A549 (cell line): Measurements from ENCODE around the gene CHRNB1. TPM values are rescaled to one million over a fixed set of nuclear protein-coding genes. Genes with fewer than 3 reads are reported as not detected.

Experiments used
- ATAC-seq, 2 experiments: fragments of 200-7000 bp in 1 of 2; fragments of >200 bp in 1 of 2; cut with Nextera tagmentation in 1 of 2; cut with Tn5 transposase in 1 of 2; 3 replicates each; pipeline versions ENCODE4 v1.8.0 to v1.9.1; 2018 to 2020; ENCODE audit warnings: mild to moderate bottlenecking in 1 of 2, moderate library complexity in 1 of 2
- CTCF ChIA-PET: fragments of 300-600 bp; sonication (Branson Sonifier 250); formaldehyde crosslinking; extraction: SDS; loops from one replicate; lab custom pipeline; 2021; ENCODE audit warnings: antibody characterized with exemption, inconsistent platforms; lab: Yijun Ruan, JAX
- POLR2A ChIA-PET: fragments of 350-600 bp; formaldehyde crosslinking; extraction: SDS; loops from one replicate; lab custom pipeline; 2021; ENCODE audit warnings: antibody characterized with exemption, inconsistent platforms; lab: Yijun Ruan, JAX
- DNase-seq, 2 experiments: peaks; one replicate each; pipeline versions ENCODE4 v3.0.0 to v3.0.0-alpha.2; 2011 to 2016; ENCODE audit warnings: low read depth in 1 of 2, low spot score in 1 of 2
- FAIRE-seq: peaks from 2 replicates; lab custom pipeline; 2011; peaks lifted over from hg19 to GRCh38; lab: Jason Lieb, UNC
- H3K27ac ChIP-seq, 2 experiments: fragments of >200 bp; sonication (Bioruptor Twin); formaldehyde crosslinking; 3 replicates each; pipeline ENCODE4 v1.5.1; 2016 to 2017
- H3K4me1 ChIP-seq: fragments of >200 bp; sonication (Bioruptor Twin); formaldehyde crosslinking; 3 replicates; pipeline ENCODE4 v1.6.1; 2016
- H3K4me2 ChIP-seq: fragments of >200 bp; sonication (Bioruptor Twin); formaldehyde crosslinking; 3 replicates; pipeline ENCODE4 v1.6.1; 2016
- H3K4me3 ChIP-seq: fragments of >200 bp; sonication (Bioruptor Twin); formaldehyde crosslinking; 3 replicates; pipeline ENCODE4 v1.5.1; 2016
- H3K9me3 ChIP-seq: fragments of >200 bp; sonication (Bioruptor Twin); formaldehyde crosslinking; 3 replicates; pipeline ENCODE4 v1.6.1; 2016
- CBX8 ChIP-seq: fragments of 200-600 bp; sonication (generic); IDR thresholded peaks from 2 replicates; pipeline ENCODE4 v1.6.1; 2016
- CTCF ChIP-seq: fragments of >200 bp; sonication (Bioruptor Twin); formaldehyde crosslinking; IDR thresholded peaks from 3 replicates; pipeline ENCODE4 v1.5.1; 2016
- EP300 ChIP-seq, 2 experiments: fragments of >200 bp; sonication (Bioruptor Twin); formaldehyde crosslinking; IDR thresholded peaks; 2 replicates in 1 of 2; 3 replicates in 1 of 2; pipeline ENCODE4 v1.6.1; 2016 to 2017
- FOSB ChIP-seq: fragments of 250-450 bp; sonication (Bioruptor Pico); IDR thresholded peaks from 2 replicates; pipeline ENCODE4 v1.5.0; 2020; ENCODE audit warnings: mild to moderate bottlenecking, moderate library complexity
- FOSL2 ChIP-seq, 2 experiments: fragments of 450-650 bp in 1 of 2; fragments of >200 bp in 1 of 2; sonication (Bioruptor Twin) in 1 of 2; formaldehyde crosslinking; IDR thresholded peaks; 2 replicates each; pipeline versions ENCODE4 v1.5.0 to v1.6.1; 2016 to 2020; ENCODE audit warnings: mild to moderate bottlenecking in 1 of 2, moderate library complexity in 1 of 2
- HMGXB4 ChIP-seq: fragments of 250-450 bp; sonication (Bioruptor Pico); IDR thresholded peaks from 2 replicates; pipeline ENCODE4 v1.5.0; 2021; ENCODE audit warnings: mild to moderate bottlenecking, moderate library complexity, borderline replicate concordance
- HOXB13 ChIP-seq: fragments of 250-450 bp; sonication (Bioruptor Pico); IDR thresholded peaks from 2 replicates; pipeline ENCODE4 v1.5.0; 2020; ENCODE audit warnings: low read depth, mild to moderate bottlenecking, moderate library complexity
- MAZ ChIP-seq: fragments of 150-350 bp; IDR thresholded peaks from 2 replicates; pipeline ENCODE4 v1.6.1; 2014; ENCODE audit warnings: antibody characterized with exemption, low read depth, low read length, borderline replicate concordance
- NR3C1 ChIP-seq: fragments of >200 bp; sonication (Bioruptor Twin); formaldehyde crosslinking; IDR thresholded peaks from 3 replicates; pipeline ENCODE4 v1.6.1; 2017
- POLR2A ChIP-seq: IDR thresholded peaks from 2 replicates; pipeline ENCODE4 v1.6.1; 2012; ENCODE audit warnings: mild to moderate bottlenecking, low read length
- RAD21 ChIP-seq, 2 experiments: fragments of >200 bp in 1 of 2; sonication (Bioruptor Twin) in 1 of 2; formaldehyde crosslinking in 1 of 2; IDR thresholded peaks in 1 of 2; conservative IDR thresholded peaks in 1 of 2; 2 replicates in 1 of 2; 3 replicates in 1 of 2; pipeline ENCODE4 v1.6.1; 2012 to 2018; ENCODE audit warnings: inconsistent platforms in 1 of 2
- RCOR1 ChIP-seq: fragments of 150-350 bp; IDR thresholded peaks from 2 replicates; pipeline ENCODE4 v1.6.1; 2014; ENCODE audit warnings: antibody characterized with exemption, low read length, low read depth
- SMC3 ChIP-seq: fragments of >200 bp; sonication (Bioruptor Twin); formaldehyde crosslinking; IDR thresholded peaks from 3 replicates; pipeline ENCODE4 v1.6.1; 2018; ENCODE audit warnings: inconsistent platforms
- TFCP2L1 ChIP-seq: fragments of 250-450 bp; sonication (Bioruptor Pico); IDR thresholded peaks from 2 replicates; pipeline ENCODE4 v1.5.0; 2021; ENCODE audit warnings: mild to moderate bottlenecking
- ZNF302 ChIP-seq: fragments of 250-450 bp; sonication (Bioruptor Pico); IDR thresholded peaks from 2 replicates; pipeline ENCODE4 v1.9.0; 2021; ENCODE audit warnings: inconsistent platforms, mild to moderate bottlenecking, moderate library complexity
- ZSCAN20 ChIP-seq: fragments of 250-450 bp; sonication (Bioruptor Pico); IDR thresholded peaks from 2 replicates; pipeline ENCODE4 v1.8.0; 2022; ENCODE audit warnings: mild to moderate bottlenecking, moderate library complexity
- WGBS: methylation state at CpG from one replicate; pipeline ENCODE4 v1.1.6; 2017; ENCODE audit errors: missing lambda C conversion rate; 5-methylcytosine and 5-hydroxymethylcytosine counted together
- polyA plus RNA-seq, 4 experiments: library from polyadenylated mRNA; depleted of rRNA in 3 of 4; stranded (reverse); fragments of >200 nt; fragmentation: RNase III in 1 of 4; extraction: RNeasy Plus Mini Kit Qiagen cat#74134 plus additional on column Dnase treatment in 1 of 4; gene quantifications; 2 replicates in 3 of 4; 3 replicates in 1 of 4; pipeline ENCODE4 v1.2.3, GENCODE V29; 2011 to 2017
- TF ChIP-seq, protein P1 (sequence below): IDR thresholded peaks from 2 replicates; pipeline ENCODE4 v1.6.1; 2012
- TF ChIP-seq, protein P2 (sequence below): IDR thresholded peaks from 2 replicates; pipeline ENCODE4 v1.6.1; 2012
- TF ChIP-seq, protein P3 (sequence below): fragments of >200 bp; sonication (Bioruptor Twin); formaldehyde crosslinking; IDR thresholded peaks from 3 replicates; pipeline ENCODE4 v1.6.1; 2016
- TF ChIP-seq, protein P4 (sequence below): fragments of 200-600 bp; sonication (generic); IDR thresholded peaks from 2 replicates; pipeline ENCODE4 v1.6.1; 2016; ENCODE audit warnings: antibody characterized with exemption, mild to moderate bottlenecking, moderate library complexity

CHRNB1 gene
- polyA plus RNA-seq, 2 of the 4 experiments (the other 2 are of a cell fraction), result 6.5 to 8.4 TPM

- Histone ChIP-seq H3K4me1 (no peaks in the 10 kb centered on the region), H3K9me3 (no peaks in the 10 kb centered on the region), H3K27ac (no peak overlapping the region), H3K4me2 (no peak overlapping the region), H3K4me3 (no peak overlapping the region)
- FAIRE-seq (no peak), ATAC-seq (peak; percentile 81 to 86), DNase-seq (no peak)
- ChIA-PET POLR2A (interaction anchor here (1.0 kb wide), 1 partner anchor 18 kb away, joined by 3 read pairs; the partner anchor contains the start of gene POLR2A), CTCF (interaction anchor here (0.6 to 7.4 kb wide), 13 partner anchors 11 to 221 kb away, joined by 3 to 72 read pairs (median 4); partner anchors contain the start of genes SENP3, SLC2A4, TMEM95 and ZBTB4)
- WGBS, result 87% methylated on average over 20 of the region's 20 CpGs
- TF ChIP-seq, protein P1, sequence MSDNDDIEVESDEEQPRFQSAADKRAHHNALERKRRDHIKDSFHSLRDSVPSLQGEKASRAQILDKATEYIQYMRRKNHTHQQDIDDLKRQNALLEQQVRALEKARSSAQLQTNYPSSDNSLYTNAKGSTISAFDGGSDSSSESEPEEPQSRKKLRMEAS, result no peak
- TF ChIP-seq EP300 (IDR thresholded peaks at IDR 0.05) (no peak), ZNF302 (CRISPR knock-in tag) (no peak), RAD21 (conservative IDR thresholded peaks at IDR 0.05 in 1 of 2, IDR thresholded peaks at IDR 0.05 in 1 of 2) (no peak), FOSL2 (IDR thresholded peaks at IDR 0.05) (no peak), FOSL2 (CRISPR knock-in tag; IDR thresholded peaks at IDR 0.05) (no peak), TFCP2L1 (CRISPR knock-in tag) (no peak), CBX8 (no peak), POLR2A (no peak), RCOR1 (no peak), HOXB13 (CRISPR knock-in tag) (no peak), ZSCAN20 (CRISPR knock-in tag) (no peak), HMGXB4 (no peak), MAZ (no peak)
- TF ChIP-seq, protein P2, sequence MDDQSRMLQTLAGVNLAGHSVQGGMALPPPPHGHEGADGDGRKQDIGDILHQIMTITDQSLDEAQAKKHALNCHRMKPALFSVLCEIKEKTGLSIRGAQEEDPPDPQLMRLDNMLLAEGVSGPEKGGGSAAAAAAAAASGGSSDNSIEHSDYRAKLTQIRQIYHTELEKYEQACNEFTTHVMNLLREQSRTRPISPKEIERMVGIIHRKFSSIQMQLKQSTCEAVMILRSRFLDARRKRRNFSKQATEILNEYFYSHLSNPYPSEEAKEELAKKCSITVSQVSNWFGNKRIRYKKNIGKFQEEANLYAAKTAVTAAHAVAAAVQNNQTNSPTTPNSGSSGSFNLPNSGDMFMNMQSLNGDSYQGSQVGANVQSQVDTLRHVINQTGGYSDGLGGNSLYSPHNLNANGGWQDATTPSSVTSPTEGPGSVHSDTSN, result no peak
- TF ChIP-seq, protein P3, sequence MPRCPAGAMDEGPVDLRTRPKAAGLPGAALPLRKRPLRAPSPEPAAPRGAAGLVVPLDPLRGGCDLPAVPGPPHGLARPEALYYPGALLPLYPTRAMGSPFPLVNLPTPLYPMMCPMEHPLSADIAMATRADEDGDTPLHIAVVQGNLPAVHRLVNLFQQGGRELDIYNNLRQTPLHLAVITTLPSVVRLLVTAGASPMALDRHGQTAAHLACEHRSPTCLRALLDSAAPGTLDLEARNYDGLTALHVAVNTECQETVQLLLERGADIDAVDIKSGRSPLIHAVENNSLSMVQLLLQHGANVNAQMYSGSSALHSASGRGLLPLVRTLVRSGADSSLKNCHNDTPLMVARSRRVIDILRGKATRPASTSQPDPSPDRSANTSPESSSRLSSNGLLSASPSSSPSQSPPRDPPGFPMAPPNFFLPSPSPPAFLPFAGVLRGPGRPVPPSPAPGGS, result no peak
These were observed 57.4 kb downstream of the CHRNB1 start for GRCh38 chr17:7502171-7502847.

GRCh38 chr17:7502987-7503386, 58.1 kb downstream of the CHRNB1 start:
- H3K4me1 ChIP-seq, result no peaks in the 10 kb centered on the region
- TF ChIP-seq ZSCAN20 (CRISPR knock-in tag) (no peak), SMC3 (0 out of 3 replicates have a peak, but pooled peaks have one; percentile 28), RAD21 (conservative IDR thresholded peaks at IDR 0.05 in 1 of 2, IDR thresholded peaks at IDR 0.05 in 1 of 2) (peak; percentile 34 to 54; a peak in 4 of 5 replicates), FOSB (no peak), NR3C1 (no peak), CTCF (peak; percentile 31; the same call in 2 of the 3 replicates), MAZ (no peak)
- TF ChIP-seq, protein P4, sequence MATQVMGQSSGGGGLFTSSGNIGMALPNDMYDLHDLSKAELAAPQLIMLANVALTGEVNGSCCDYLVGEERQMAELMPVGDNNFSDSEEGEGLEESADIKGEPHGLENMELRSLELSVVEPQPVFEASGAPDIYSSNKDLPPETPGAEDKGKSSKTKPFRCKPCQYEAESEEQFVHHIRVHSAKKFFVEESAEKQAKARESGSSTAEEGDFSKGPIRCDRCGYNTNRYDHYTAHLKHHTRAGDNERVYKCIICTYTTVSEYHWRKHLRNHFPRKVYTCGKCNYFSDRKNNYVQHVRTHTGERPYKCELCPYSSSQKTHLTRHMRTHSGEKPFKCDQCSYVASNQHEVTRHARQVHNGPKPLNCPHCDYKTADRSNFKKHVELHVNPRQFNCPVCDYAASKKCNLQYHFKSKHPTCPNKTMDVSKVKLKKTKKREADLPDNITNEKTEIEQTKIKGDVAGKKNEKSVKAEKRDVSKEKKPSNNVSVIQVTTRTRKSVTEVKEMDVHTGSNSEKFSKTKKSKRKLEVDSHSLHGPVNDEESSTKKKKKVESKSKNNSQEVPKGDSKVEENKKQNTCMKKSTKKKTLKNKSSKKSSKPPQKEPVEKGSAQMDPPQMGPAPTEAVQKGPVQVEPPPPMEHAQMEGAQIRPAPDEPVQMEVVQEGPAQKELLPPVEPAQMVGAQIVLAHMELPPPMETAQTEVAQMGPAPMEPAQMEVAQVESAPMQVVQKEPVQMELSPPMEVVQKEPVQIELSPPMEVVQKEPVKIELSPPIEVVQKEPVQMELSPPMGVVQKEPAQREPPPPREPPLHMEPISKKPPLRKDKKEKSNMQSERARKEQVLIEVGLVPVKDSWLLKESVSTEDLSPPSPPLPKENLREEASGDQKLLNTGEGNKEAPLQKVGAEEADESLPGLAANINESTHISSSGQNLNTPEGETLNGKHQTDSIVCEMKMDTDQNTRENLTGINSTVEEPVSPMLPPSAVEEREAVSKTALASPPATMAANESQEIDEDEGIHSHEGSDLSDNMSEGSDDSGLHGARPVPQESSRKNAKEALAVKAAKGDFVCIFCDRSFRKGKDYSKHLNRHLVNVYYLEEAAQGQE, result no peak
- DNase-seq (peak in 1 of 2 experiments; percentile 37), FAIRE-seq (no peak), ATAC-seq (peak; percentile 62 to 72)
- H3K27ac ChIP-seq, result no peak overlapping the region
- H3K4me3 ChIP-seq, result no peak overlapping the region
- 94% methylated on average over 14 of the region's 14 CpGs for WGBS
- no peaks in the 10 kb centered on the region for H3K9me3 ChIP-seq
- H3K4me2 ChIP-seq, result no peak overlapping the region
- CTCF ChIA-PET, result interaction anchor here (0.9 to 7.4 kb wide), 11 partner anchors 10 to 222 kb away, joined by 3 to 72 read pairs (median 4); partner anchors contain the start of genes SENP3, SLC2A4 and TMEM95
- POLR2A ChIA-PET, result interaction anchor here (1.0 kb wide), 1 partner anchor 19 kb away, joined by 3 read pairs; the partner anchor contains the start of gene POLR2A
